ENCODE data around the gene SARNP. TPM values are rescaled to one million over a fixed set of nuclear protein-coding genes. Genes with fewer than 3 reads are reported as not detected.

The SARNP gene
- total RNA-seq, 1 donor, result 53.6 TPM

DNA sequence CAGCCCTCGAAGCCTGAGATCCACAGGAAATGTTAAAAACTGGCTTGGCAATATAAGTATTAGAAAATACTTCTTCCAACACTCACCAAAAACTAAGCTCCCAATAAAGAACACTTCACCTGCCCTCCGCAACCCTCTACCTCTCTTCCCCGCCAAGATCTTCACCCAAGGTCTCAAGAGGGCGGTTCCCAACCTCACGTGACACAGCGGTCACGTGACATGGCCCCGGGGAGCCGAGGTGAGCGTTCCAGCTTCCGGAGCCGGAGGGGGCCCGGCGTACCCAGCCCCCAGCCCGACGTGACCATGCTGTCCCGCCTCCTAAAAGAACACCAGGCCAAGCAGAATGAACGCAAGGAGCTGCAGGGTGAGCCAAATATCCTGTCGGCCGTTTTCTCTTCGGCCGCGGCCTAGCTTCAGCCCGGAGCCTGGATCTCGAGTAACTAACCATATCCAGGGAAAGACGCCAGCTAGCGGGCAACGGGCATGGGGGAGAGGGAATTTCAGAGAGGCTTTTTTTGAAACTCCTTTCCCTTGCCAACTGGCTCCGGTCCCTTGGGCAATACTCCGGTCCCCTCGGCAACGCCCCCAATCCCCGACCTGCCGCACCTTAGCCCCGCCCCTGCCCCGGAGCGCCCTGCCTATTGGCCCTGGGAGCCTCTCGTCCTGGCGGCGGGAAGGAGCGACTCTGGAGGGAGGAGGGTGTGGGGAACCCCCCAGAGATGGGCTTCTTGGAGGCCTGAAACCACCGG lies 101.5 kb downstream of the SARNP start, which contains the start of gene BLOC1S1:
Gene BLOC1S1 (plus strand): TSS at position 214 of the 749 bp plus-strand sequence. CDS start 6 bp downstream, at position 220.
- H3K27me3 ChIP-seq (ENCODE audit: insufficient read depth, low read length), result no peaks in the 10 kb centered on the region
- H3K36me3 ChIP-seq (ENCODE audit: insufficient read depth, low read length), result no peaks in the 10 kb centered on the region
- H3K79me2 ChIP-seq (ENCODE audit: insufficient read depth, low read length), result peaks cover 6% of the 10 kb centered on the region
- H3K4me2 ChIP-seq (ENCODE audit: insufficient read depth, low read length), result peak within 1 kb of the TSS; percentile 83
- peaks cover 73% of the 10 kb centered on the region for H3K4me1 ChIP-seq (ENCODE audit: insufficient read depth, low read length)
- DNase-seq (ENCODE audit: insufficient read length, low spot score, missing footprints), result peak; percentile 95
- TF ChIP-seq, protein P1, sequence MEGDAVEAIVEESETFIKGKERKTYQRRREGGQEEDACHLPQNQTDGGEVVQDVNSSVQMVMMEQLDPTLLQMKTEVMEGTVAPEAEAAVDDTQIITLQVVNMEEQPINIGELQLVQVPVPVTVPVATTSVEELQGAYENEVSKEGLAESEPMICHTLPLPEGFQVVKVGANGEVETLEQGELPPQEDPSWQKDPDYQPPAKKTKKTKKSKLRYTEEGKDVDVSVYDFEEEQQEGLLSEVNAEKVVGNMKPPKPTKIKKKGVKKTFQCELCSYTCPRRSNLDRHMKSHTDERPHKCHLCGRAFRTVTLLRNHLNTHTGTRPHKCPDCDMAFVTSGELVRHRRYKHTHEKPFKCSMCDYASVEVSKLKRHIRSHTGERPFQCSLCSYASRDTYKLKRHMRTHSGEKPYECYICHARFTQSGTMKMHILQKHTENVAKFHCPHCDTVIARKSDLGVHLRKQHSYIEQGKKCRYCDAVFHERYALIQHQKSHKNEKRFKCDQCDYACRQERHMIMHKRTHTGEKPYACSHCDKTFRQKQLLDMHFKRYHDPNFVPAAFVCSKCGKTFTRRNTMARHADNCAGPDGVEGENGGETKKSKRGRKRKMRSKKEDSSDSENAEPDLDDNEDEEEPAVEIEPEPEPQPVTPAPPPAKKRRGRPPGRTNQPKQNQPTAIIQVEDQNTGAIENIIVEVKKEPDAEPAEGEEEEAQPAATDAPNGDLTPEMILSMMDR (IDR thresholded peaks at IDR 0.05; ENCODE audit: extremely low read depth, low read depth, low read length), result no peak
- H2AFZ ChIP-seq (ENCODE audit: low read length), result peak within 1 kb of the TSS; percentile 82
- peak within 1 kb of the TSS; percentile 71 for H3K4me3 ChIP-seq (ENCODE audit: insufficient read depth, low read length)
- H4K20me1 ChIP-seq (ENCODE audit: insufficient read depth, low read length), result no peaks in the 10 kb centered on the region
- H3K27ac ChIP-seq (ENCODE audit: low read depth, low read length), result peak within 1 kb of the TSS; percentile 82
- H3K9me3 ChIP-seq (ENCODE audit: low read depth, low read length), result no peaks in the 10 kb centered on the region

DNA sequence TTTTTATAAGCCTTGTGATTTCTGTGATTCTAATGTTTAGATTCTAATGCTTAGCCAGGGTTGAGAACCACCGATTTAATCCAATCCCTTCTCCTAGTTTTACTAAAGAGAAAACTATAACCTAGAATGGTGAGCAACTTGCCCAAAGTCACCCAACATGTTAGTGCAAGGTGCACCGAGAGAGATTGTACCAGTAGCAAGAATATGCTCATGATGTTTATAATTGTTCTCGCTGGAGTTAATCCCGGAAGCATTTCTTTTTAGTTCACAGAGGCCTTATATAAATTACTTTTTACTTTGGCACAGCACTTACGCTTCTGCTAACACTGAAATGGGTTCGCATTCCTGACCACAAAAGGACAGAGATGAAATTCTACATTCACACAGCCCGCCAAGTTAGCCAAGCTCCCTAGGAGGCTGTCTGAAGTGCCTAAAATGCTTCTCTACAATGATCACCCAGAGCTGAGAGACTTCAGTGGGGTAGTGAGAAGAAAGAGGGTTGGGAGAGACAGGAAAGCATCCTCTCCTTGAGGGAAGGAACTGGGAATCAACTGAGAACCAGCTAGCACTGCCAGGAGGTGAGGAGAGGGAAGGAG lies 102.3 kb downstream of the SARNP start:
- Histone ChIP-seq H3K4me3 (ENCODE audit: insufficient read depth, low read length) (peak overlapping the region; percentile 71), H3K9me3 (ENCODE audit: low read depth, low read length) (no peaks in the 10 kb centered on the region), H3K4me1 (ENCODE audit: insufficient read depth, low read length) (peaks cover 66% of the 10 kb centered on the region), H4K20me1 (ENCODE audit: insufficient read depth, low read length) (no peaks in the 10 kb centered on the region), H3K79me2 (ENCODE audit: insufficient read depth, low read length) (peaks cover 6% of the 10 kb centered on the region), H3K36me3 (ENCODE audit: insufficient read depth, low read length) (no peaks in the 10 kb centered on the region), H2AFZ (ENCODE audit: low read length) (peak overlapping the region; percentile 82), H3K4me2 (ENCODE audit: insufficient read depth, low read length) (peak overlapping the region; percentile 83), H3K27ac (ENCODE audit: low read depth, low read length) (peak overlapping the region; percentile 82), H3K27me3 (ENCODE audit: insufficient read depth, low read length) (no peaks in the 10 kb centered on the region)
- peak; percentile 81 for DNase-seq (ENCODE audit: insufficient read length, low spot score, missing footprints)
- TF ChIP-seq, protein P1 (IDR thresholded peaks at IDR 0.05; ENCODE audit: extremely low read depth, low read depth, low read length), result no peak

DNA sequence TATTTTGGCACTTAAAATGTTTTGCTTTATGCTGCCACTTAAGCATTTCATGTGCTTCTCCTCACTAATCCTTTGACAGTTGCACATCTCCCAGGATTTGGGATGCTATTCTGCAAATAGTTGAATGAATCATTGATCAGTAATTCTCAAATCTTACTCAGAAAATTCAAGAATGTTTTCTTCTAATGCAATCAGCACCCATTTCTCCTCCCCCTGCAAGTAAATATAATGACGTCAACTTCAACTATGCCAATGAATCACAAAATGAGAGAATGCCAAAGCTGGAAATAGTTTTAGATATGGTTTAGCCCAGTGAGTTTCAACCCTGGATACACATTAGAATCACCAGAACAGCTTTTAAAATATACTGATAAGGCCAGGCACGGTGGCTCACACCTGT lies 103.8 kb downstream of the SARNP start:
- H3K9me3 ChIP-seq (ENCODE audit: low read depth, low read length), result no peaks in the 10 kb centered on the region
- TF ChIP-seq, protein P1 (IDR thresholded peaks at IDR 0.05; ENCODE audit: extremely low read depth, low read depth, low read length), result no peak
- H3K27ac ChIP-seq (ENCODE audit: low read depth, low read length), result peak overlapping the region; percentile 71
- no peaks in the 10 kb centered on the region for H4K20me1 ChIP-seq (ENCODE audit: insufficient read depth, low read length)
- no peak overlapping the region for H3K4me3 ChIP-seq (ENCODE audit: insufficient read depth, low read length)
- DNase-seq (ENCODE audit: insufficient read length, low spot score, missing footprints), result peak; percentile 97
- H3K36me3 ChIP-seq (ENCODE audit: insufficient read depth, low read length), result no peaks in the 10 kb centered on the region
- no peak overlapping the region for H2AFZ ChIP-seq (ENCODE audit: low read length)
- no peaks in the 10 kb centered on the region for H3K79me2 ChIP-seq (ENCODE audit: insufficient read depth, low read length)
- H3K4me2 ChIP-seq (ENCODE audit: insufficient read depth, low read length), result peak overlapping the region; percentile 36
- H3K27me3 ChIP-seq (ENCODE audit: insufficient read depth, low read length), result no peaks in the 10 kb centered on the region
- peaks cover 64% of the 10 kb centered on the region for H3K4me1 ChIP-seq (ENCODE audit: insufficient read depth, low read length)
